Fibroblast of lung (primary cell): ENCODE data around the gene NOL4L.

ENCODE experiments used
- CTCF ChIP-seq, 2 donors: IDR thresholded peaks in 1 of 2; conservative IDR thresholded peaks in 1 of 2; 1 replicate in 1 of 2; 2 replicates in 1 of 2; pipeline ENCODE4 v1.5.1; 2011 to 2012; ENCODE audit warnings: low read length in 2 of 2, control low read depth in 1 of 2, inconsistent platforms in 1 of 2, low read depth in 1 of 2, mild to moderate bottlenecking in 1 of 2
- EZH2 ChIP-seq: IDR thresholded peaks from 2 replicates; pipeline ENCODE4 v1.5.1; 2012; ENCODE audit warnings: low read length, control low read depth, mild to moderate bottlenecking; ENCODE audit errors: missing control alignments

- no peak for TF ChIP-seq CTCF (conservative IDR thresholded peaks at IDR 0.05 in 1 of 2, IDR thresholded peaks at IDR 0.05 in 1 of 2; ENCODE audit: low read depth in 1 of 2, low read length in 2 of 2)
- TF ChIP-seq EZH2, result no peak
Observed at GRCh38 chr20:32626859-32627636, 41.9 kb upstream of the NOL4L start.
